Hematopoietic multipotent progenitor cell treated with erythropoietin and hydrocortisone succinate and interleukin-3 and kit ligand, for 4 days (in vitro differentiated cells): ENCODE data around the gene CPSF6.
"Not testable (repeated sequence)": the region's sequence is repeated elsewhere in the genome, so short reads cannot be mapped to it uniquely, and the experiment has no call there.

Experiments used
- DNase-seq: peaks from one replicate; pipeline ENCODE4 v3.0.0-alpha.2; 2015

CPSF6 gene, protein sequence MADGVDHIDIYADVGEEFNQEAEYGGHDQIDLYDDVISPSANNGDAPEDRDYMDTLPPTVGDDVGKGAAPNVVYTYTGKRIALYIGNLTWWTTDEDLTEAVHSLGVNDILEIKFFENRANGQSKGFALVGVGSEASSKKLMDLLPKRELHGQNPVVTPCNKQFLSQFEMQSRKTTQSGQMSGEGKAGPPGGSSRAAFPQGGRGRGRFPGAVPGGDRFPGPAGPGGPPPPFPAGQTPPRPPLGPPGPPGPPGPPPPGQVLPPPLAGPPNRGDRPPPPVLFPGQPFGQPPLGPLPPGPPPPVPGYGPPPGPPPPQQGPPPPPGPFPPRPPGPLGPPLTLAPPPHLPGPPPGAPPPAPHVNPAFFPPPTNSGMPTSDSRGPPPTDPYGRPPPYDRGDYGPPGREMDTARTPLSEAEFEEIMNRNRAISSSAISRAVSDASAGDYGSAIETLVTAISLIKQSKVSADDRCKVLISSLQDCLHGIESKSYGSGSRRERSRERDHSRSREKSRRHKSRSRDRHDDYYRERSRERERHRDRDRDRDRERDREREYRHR

DNA sequence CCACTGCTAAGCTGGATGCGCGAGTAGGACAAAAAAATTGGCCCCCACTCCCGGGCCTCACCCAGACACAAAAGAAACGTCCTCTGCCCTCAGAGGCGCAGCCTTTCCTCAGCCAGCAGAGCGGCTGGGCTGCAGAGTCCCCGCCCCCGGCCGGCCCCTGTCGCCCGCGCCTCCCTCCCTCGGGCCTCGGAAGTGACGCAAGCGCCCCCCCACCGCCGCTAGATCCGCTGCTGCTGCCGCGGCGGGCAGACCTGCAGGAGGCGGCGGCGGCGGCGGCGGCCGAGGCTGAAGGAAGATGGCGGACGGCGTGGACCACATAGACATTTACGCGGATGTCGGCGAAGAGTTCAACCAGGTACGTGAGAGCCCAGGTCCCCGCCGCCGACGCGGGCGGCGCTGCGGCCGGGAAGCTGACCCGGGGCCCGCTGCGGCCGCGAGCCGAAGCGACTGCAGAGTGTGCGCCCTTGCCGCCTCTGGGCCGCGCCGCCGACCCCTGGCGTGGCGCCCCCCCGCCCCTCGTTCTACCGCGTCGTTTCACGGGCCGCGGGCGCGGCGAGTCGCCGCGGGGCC is at the start of gene CPSF6:
TSS of gene CPSF6 (plus strand) at position 218 of the 570 bp plus-strand sequence. CDS start at position 296, 78 bp downstream.
- DNase-seq = peak; percentile 98

- peak; percentile 29 for DNase-seq
Observed at GRCh38 chr12:69196302-69197288, 42.8 kb upstream of the CPSF6 start.

GRCh38 chr12:69199976-69200375 is 39.4 kb upstream of the CPSF6 start:
- DNase-seq = not testable (repeated sequence)

DNA sequence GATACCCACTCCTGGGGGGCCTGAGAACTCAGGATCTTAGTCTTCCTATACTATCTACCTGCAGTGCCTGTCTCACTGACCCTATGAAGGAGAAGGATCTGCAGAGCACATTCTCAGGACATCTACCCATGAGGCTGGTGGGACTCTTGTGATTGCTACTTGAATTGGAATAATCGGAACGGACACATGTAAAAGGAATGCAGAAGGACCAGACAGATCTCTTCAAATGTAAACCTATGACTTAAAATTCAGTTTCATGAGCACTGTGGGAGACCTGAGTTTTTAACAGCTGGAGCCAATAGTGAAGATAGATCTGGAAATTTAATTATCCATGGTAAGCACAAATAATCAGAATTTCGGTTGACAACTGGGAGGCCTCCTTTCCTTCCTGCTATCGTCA is 35.2 kb upstream of the CPSF6 start:
- DNase-seq = no peak

DNA sequence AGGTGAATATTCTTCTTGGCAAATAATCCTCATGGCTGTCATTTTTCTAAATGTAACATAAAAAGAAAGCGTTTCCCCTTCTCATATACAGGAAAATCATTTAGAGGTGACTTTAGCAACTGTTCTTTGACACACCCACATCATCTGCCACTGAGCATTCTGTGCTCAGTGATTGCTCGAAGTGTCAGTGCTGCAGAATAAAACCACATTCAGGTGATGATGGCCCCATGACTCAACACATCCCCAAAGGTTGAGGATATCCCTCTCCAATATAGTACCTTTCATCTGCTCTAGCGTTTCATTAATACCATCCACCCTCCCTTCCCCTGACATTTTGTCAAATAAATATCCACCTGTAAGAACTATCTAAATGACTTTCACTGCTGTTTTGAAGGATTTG is 28.7 kb upstream of the CPSF6 start:
- DNase-seq = no peak

GRCh38 chr12:69211160-69211559 is 28.2 kb upstream of the CPSF6 start:
- DNase-seq = no peak

GRCh38 chr12:69214169-69214568 is 25.2 kb upstream of the CPSF6 start:
- DNase-seq = no peak

DNA sequence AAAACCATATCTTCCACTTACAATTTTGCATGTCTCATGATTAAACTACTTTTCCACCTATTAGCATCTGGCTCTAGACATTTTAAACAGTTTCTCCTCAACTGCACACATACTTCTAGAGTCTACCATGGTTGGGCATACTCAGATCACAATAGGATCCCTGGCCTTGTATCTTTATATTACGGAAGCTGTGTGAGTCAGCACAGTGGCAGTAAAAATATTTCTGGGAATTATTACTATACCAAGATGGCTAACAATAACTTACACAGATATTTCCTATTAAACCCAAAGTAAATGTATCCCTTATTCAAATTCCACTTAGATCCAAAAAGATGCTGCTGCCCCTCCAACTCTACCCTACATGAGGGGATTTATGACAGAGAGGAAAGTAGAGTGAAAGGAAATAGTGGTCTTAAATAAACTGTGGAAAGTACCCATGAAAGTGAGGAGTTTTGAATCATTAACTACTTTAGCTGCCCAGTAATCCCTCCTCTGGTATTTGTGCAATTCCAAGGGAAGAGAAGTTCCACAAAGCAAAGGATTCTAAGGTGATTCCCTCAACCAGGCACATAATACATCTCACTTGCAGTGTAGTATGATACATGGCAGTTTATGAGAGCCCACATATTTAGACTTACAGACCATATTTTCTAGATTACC is 14.0 kb upstream of the CPSF6 start:
- DNase-seq = no peak

DNA sequence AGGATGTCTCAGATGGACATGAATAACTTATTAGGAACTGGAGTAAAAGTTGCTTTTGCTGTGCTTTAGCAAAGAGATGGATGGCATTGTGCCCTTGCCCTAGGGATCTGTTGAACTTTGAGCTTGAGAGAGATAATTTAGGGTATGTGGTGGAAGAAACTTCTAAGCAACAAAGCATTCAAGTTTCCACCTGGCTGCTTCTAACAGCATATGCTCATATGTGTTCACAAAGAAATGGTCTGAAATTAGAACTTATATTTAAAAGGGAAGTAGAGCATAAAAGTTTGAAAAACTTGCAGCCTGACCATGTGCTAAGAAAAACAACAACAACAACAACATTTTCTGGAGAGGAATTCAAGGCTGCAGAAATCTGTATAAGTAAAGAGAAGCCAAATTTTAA is 7.9 kb upstream of the CPSF6 start:
- no peak for DNase-seq

GRCh38 chr12:69238589-69239351 is 599 bp upstream of the CPSF6 start:
- peak; percentile 42 for DNase-seq

DNA sequence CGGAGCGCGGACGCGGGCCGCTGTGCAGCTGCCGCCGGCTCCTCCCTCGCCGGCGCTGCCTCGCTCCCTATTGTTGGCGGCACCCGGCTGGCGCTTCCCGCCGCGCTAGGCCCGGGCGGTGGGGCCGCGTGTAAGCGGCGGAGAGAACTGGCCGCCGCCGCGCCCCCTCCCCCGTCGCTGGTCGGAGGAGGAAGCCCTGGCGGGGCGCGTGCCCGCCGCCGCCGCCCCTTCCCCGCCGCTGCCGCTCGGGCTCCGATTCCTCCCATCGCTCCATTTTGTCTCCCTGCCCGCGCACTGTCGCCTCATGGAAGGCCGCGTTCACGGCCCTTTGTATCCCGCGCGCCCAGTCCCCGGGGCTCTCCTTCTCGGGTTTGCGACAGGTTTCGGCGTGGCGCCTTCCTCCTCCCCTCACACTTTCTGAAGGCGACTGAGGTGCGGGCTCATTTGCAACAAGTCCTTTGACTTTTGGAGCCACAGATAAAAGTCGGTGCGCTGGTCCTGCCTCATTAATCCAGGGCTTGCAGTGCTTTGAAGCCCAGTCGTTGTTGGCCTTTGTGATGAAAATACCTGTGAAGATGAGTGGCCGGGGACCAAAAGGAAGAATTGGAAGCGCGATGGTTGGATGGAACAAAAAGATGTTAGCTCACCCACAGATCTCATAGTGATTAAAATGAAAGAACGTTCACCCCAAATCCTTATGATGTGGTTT is 707 bp downstream of the CPSF6 start:
- peak; percentile 73 for DNase-seq

GRCh38 chr12:69240631-69240995 is 1.2 kb downstream of the CPSF6 start:
- DNase-seq = peak; percentile 53

DNA sequence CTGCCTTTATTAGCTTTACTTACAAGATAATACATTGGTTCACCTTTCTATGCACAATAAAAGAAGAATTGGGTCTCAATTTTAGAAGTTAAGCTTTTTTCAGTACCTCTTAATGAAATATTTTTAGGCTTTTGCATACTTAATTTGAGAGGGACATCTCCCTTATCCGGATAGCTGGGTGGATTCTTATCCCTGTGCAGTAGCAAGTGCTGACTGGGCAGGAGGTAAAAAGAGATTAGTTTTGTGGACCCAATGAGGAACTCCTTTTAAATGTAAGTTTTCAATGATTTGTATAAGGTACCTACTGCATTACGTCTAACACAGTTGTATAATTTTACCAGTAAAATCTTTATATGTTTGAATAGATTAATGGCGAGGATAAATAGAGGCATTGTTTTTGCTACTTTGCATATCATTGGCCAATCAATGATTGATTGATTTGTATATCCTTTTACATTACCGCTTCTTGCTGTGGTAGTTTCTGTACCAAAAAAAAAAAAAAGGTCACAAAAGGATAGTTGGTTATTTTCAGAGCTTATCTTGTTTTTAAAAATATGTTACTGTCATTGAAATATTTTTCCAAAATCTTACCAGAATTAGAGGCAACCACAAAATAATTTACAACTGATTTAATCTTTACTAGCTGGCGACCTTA is 2.2 kb downstream of the CPSF6 start:
- peak; percentile 50 for DNase-seq

DNA sequence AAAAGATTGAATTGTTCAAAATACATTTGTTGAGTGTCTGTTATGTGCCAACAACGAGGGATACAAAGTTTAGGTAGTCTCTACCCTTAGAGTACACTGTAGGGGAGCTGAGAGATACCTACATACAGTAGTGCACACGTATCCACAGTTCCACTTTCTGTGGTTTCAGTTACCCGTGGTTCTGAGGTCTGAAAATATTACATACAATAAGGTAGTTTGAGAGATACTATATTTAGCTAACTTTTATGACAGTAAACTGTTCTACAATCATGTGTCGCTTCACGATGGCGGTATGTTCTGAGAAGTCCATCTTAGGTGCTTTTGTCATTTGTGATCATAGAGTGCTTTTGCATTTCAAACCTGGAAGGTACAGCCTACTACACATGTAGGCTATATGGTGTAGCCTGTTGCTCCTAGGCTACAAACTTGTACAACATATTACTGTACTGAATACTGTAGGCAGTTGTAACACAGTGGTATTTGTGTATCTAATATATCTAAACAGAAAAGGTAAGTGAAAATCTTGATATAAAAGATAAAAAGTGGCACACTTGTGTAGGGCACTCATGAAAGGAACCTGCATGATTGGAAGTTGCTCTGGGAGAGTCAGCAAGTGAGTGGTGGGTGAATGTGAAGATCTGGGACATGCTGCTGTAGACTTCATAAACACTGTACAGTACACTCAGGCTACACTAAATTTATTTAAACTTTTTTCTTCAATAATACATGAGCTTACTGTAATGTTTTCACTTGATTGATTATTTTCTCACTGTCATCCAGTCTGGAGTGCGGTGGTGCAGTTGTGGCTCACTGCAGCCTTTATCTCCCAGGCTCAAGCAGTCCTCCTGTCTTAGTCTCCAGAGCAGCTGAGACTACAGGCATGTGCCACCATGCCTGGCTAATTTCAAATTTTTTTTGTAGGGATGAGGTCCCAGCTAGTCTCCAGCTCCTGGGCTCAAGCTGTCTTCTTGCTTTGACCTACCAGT is 4.0 kb downstream of the CPSF6 start:
- DNase-seq = peak; percentile 74

DNA sequence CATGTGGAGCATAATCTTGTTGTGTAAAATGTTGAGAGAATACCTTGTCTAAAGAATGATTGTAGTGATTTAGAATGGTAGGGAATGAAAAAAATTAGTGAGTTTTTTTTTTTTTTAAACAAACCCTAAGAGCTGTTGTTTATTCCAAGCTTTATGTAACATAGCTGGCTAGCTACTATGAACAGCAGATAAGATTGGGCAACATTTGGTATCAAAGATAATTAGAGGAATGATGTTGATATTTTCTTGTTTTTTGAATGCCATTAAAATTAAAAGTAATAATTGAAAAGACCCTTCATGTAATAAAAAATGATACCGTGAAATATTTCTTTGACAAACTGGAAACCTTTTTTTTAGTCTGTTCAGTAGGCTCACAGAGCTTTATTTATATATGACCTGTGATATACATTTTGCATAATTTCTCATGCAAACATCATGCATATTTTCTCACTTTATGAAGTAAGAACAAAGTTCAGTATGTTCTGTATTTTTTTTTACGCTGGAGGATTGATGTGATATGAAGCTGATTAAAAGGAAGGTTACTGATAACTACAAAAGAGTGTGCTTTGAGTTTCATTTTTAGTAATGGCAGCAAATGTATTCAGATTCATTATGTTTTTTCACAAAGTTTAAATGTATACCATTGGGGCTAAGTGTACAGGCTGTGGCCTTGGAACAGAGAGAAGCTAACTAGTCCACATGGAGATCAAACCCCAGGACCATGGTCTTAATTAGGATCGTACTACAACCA is 8.1 kb downstream of the CPSF6 start:
- DNase-seq = no peak

DNA sequence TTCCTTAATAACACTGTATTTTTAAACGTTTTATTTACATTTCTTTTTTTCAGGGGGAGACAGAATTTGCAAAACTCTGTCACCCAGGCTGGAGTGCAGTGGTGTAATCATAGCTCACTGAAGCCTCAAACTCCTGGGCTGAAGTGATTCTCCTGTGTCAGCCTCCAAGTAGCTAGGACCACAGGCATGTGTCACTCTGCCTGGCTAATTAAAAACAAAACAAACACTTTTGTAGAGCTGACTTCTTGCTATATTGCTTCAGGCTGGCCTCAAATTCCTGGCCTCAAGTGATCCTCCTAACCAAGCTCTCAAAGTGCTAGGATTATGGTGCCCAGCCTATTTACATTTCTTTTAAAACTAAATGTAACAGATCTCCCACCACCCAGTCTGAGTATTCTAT is 12.7 kb downstream of the CPSF6 start:
- DNase-seq = no peak

GRCh38 chr12:69254046-69254445 is 14.7 kb downstream of the CPSF6 start:
- DNase-seq = peak; percentile 85

GRCh38 chr12:69254862-69255261 is 15.5 kb downstream of the CPSF6 start:
- DNase-seq = no peak
